H9 (cell line): Measurements from ENCODE around the gene EFNA3. TPM values are rescaled to one million over a fixed set of nuclear protein-coding genes. Genes with fewer than 3 reads are reported as not detected.

Experiments
- DNase-seq: peaks from one replicate; pipeline ENCODE4 v3.0.0-alpha.2; 2017
- H2AFZ ChIP-seq: one replicate; pipeline ENCODE4 v1.6.1; 2013; ENCODE audit warnings: mild to moderate bottlenecking, low read length, control low read depth, moderate library complexity
- H2AK5ac ChIP-seq: 2 replicates; pipeline ENCODE4 v1.6.1; 2013; ENCODE audit warnings: low read length, control low read depth, mixed read lengths; ENCODE audit not compliant: insufficient read length
- H2BK120ac ChIP-seq: one replicate; pipeline ENCODE4 v1.6.1; 2013; ENCODE audit warnings: low read depth, mild to moderate bottlenecking, low read length, control low read depth, inconsistent platforms; ENCODE audit not compliant: poor library complexity, severe bottlenecking
- H2BK12ac ChIP-seq: 2 replicates; pipeline ENCODE4 v1.6.1; 2013; ENCODE audit warnings: low read length, control low read depth, mixed read lengths, low read depth; ENCODE audit not compliant: insufficient read length
- H2BK15ac ChIP-seq: 2 replicates; pipeline ENCODE4 v1.6.1; 2013; ENCODE audit warnings: low read depth, low read length, control low read depth
- H2BK20ac ChIP-seq: one replicate; pipeline ENCODE4 v1.6.1; 2013; ENCODE audit warnings: low read depth, mild to moderate bottlenecking, low read length, control low read depth, inconsistent platforms; ENCODE audit not compliant: poor library complexity, severe bottlenecking
- H2BK5ac ChIP-seq: 2 replicates; pipeline ENCODE4 v1.6.1; 2013; ENCODE audit warnings: low read length, control low read depth, mixed read lengths; ENCODE audit not compliant: insufficient read length
- H3K14ac ChIP-seq: 2 replicates; pipeline ENCODE4 v1.6.1; 2013; ENCODE audit warnings: low read length, control low read depth; ENCODE audit not compliant: insufficient read depth
- H3K18ac ChIP-seq: 2 replicates; pipeline ENCODE4 v1.6.1; 2013; ENCODE audit warnings: low read depth, mild to moderate bottlenecking, mixed read lengths, low read length, control low read depth; ENCODE audit not compliant: insufficient read length
- H3K23ac ChIP-seq: 2 replicates; pipeline ENCODE4 v1.6.1; 2013; ENCODE audit warnings: low read length, control low read depth, mixed read lengths, low read depth; ENCODE audit not compliant: insufficient read length
- H3K23me2 ChIP-seq: 2 replicates; pipeline ENCODE4 v1.6.1; 2013; ENCODE audit warnings: low read depth, mild to moderate bottlenecking, mixed read lengths, low read length, control low read depth; ENCODE audit not compliant: insufficient read length, poor library complexity, severe bottlenecking
- H3K27ac ChIP-seq: 2 replicates; pipeline ENCODE4 v1.5.1; 2013; ENCODE audit warnings: low read length, control low read depth, mixed read lengths, low read depth; ENCODE audit not compliant: insufficient read length
- H3K27me3 ChIP-seq: 2 replicates; pipeline ENCODE4 v1.6.1; 2013; ENCODE audit warnings: low read length, control low read depth, inconsistent platforms; ENCODE audit not compliant: insufficient read depth
- H3K4ac ChIP-seq: 2 replicates; pipeline ENCODE4 v1.6.1; 2013; ENCODE audit warnings: low read depth, mild to moderate bottlenecking, control low read depth, inconsistent platforms, low read length, moderate library complexity
- H3K4me1 ChIP-seq: 2 replicates; pipeline ENCODE4 v1.6.1; 2013; ENCODE audit warnings: low read length, control low read depth, inconsistent platforms; ENCODE audit not compliant: insufficient read depth
- H3K4me2 ChIP-seq: 2 replicates; pipeline ENCODE4 v1.6.1; 2013; ENCODE audit warnings: low read length, control low read depth, mixed read lengths; ENCODE audit not compliant: insufficient read length, insufficient read depth
- H3K56ac ChIP-seq: 2 replicates; pipeline ENCODE4 v1.6.1; 2013; ENCODE audit warnings: low read depth, mild to moderate bottlenecking, mixed read lengths, low read length, control low read depth; ENCODE audit not compliant: insufficient read length
- H3K79me1 ChIP-seq: 2 replicates; pipeline ENCODE4 v1.6.1; 2013; ENCODE audit warnings: low read depth, mild to moderate bottlenecking, moderate library complexity, low read length, control low read depth, inconsistent platforms; ENCODE audit not compliant: insufficient read depth, poor library complexity, severe bottlenecking
- H3K79me2 ChIP-seq: 2 replicates; pipeline ENCODE4 v1.6.1; 2013; ENCODE audit warnings: low read length, control low read depth, inconsistent platforms; ENCODE audit not compliant: insufficient read depth
- H3K9ac ChIP-seq: 2 replicates; pipeline ENCODE4 v1.6.1; 2013; ENCODE audit warnings: low read length, control low read depth, mixed read lengths; ENCODE audit not compliant: insufficient read length; ENCODE audit errors: extremely low read depth
- H3K9me3 ChIP-seq: one replicate; pipeline ENCODE4 v1.6.1; 2013; ENCODE audit warnings: low read depth, low read length, inconsistent platforms; ENCODE audit not compliant: control insufficient read depth
- H3T11ph ChIP-seq: one replicate; pipeline ENCODE4 v1.6.1; 2013; ENCODE audit warnings: mild to moderate bottlenecking, low read length, control low read depth, inconsistent platforms
- H4K20me1 ChIP-seq: one replicate; pipeline ENCODE4 v1.6.1; 2013; ENCODE audit not compliant: control insufficient read depth, insufficient read length, insufficient read depth
- H4K5ac ChIP-seq: 2 replicates; pipeline ENCODE4 v1.6.1; 2013; ENCODE audit warnings: low read depth, mild to moderate bottlenecking, mixed read lengths, low read length, control low read depth; ENCODE audit not compliant: insufficient read length
- H4K8ac ChIP-seq: replicated peaks from 2 replicates; pipeline ENCODE4 v1.6.1; 2013; ENCODE audit warnings: low read length, control low read depth, mixed read lengths, low read depth; ENCODE audit not compliant: insufficient read length
- H4K91ac ChIP-seq: 2 replicates; pipeline ENCODE4 v1.6.1; 2013; ENCODE audit warnings: low read depth, mild to moderate bottlenecking, moderate library complexity, mixed read lengths, low read length, control low read depth; ENCODE audit not compliant: insufficient read length
- H3K27ac Mint-ChIP-seq, 3 experiments: 2 replicates in 2 of 3; 3 replicates in 1 of 3; pipeline ENCODE4 v1.8.0; 2020 to 2021; ENCODE audit warnings: mixed read lengths in 3 of 3, mild to moderate bottlenecking in 1 of 3, moderate library complexity in 1 of 3
- H3K27me3 Mint-ChIP-seq: 2 replicates; pipeline ENCODE4 v1.8.0; 2021; ENCODE audit warnings: low read depth, mild to moderate bottlenecking, moderate library complexity, mixed read lengths
- H3K36me3 Mint-ChIP-seq, 3 experiments: 2 replicates in 2 of 3; 3 replicates in 1 of 3; pipeline ENCODE4 v1.8.0; 2020 to 2021; ENCODE audit warnings: low read depth in 3 of 3, mixed read lengths in 3 of 3; ENCODE audit not compliant: insufficient read depth in 1 of 3
- H3K4me1 Mint-ChIP-seq, 2 experiments: 2 replicates each; pipeline ENCODE4 v1.8.0; 2020; ENCODE audit warnings: mixed read lengths in 2 of 2
- H3K4me3 Mint-ChIP-seq, 2 experiments: 2 replicates in 1 of 2; 3 replicates in 1 of 2; pipeline ENCODE4 v1.8.0; 2020 to 2021; ENCODE audit warnings: mild to moderate bottlenecking in 2 of 2, mixed read lengths in 2 of 2, moderate library complexity in 1 of 2
- H3K9me3 Mint-ChIP-seq, 2 experiments: 2 replicates in 1 of 2; 3 replicates in 1 of 2; pipeline ENCODE4 v1.8.0; 2020; ENCODE audit warnings: mild to moderate bottlenecking in 2 of 2, mixed read lengths in 2 of 2, moderate library complexity in 1 of 2
- WGBS: extraction: QIAGEN DNeasy Blood & Tissue Kit; methylation state at CpG from one replicate; pipeline ENCODE4 v1.1.7; 2013; ENCODE audit warnings: missing lambda C conversion rate, low lambda C conversion rate, mixed read lengths; ENCODE audit not compliant: insufficient read length; ENCODE audit errors: extremely low coverage; 5-methylcytosine and 5-hydroxymethylcytosine counted together
- total RNA-seq: library from RNA; stranded (reverse); gene quantifications from 2 replicates; pipeline ENCODE4 v1.2.1, GENCODE V29; 2021
- TF ChIP-seq, protein P1 (sequence below): fragments of 200-600 bp; sonication (generic); conservative IDR thresholded peaks from 3 replicates; pipeline ENCODE4 v1.8.0; 2021; ENCODE audit warnings: antibody characterized with exemption, mild to moderate bottlenecking

EFNA3 gene
- total RNA-seq, 1 experiment from 2014 or later: 3.9 TPM

DNA sequence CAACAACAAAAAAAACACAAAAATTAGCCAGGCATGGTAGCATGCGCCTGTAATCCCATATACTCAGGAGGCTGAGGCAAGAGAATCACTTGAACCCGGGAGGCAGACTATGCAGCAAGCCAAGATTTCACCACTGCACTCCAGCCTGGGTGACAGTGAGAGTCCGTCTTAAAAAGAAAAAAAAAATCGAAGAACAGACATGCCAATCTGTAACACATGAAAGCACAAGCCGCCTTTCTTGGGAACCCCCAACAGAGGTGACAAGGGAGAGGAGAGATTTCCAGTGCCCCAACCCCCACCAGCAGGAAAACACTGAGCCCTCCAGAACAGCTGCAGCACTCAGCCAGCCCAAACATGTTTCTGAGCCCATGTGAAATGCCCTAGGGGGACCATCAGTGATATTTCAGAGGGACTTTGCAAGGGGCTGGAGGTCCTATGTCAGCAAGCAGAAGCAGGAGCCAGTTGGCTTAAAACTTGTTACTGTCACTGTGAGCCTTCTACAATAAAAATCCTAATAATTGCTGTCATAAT lies 34.9 kb downstream of the EFNA3 start:
- Histone ChIP-seq H4K8ac (no peak overlapping the region), H2AK5ac (no peak overlapping the region), H4K5ac (no peak overlapping the region), H2BK20ac (no peak overlapping the region), H2BK5ac (no peak overlapping the region), H3K9me3 (no peaks in the 10 kb centered on the region), H3K23me2 (no peaks in the 10 kb centered on the region), H3T11ph (no peak overlapping the region), H3K79me1 (no peaks in the 10 kb centered on the region), H3K27me3 (no peaks in the 10 kb centered on the region; the same call in 1 of the 2 replicates), H3K23ac (no peak overlapping the region), H4K20me1 (no peaks in the 10 kb centered on the region), H2BK120ac (no peak overlapping the region), H3K27ac (no peak overlapping the region), H3K9ac (no peak overlapping the region), H3K56ac (no peak overlapping the region), H2BK12ac (no peak overlapping the region), H2AFZ (no peak overlapping the region), H3K4me2 (no peak overlapping the region), H4K91ac (no peak overlapping the region), H3K79me2 (no peaks in the 10 kb centered on the region), H3K4me1 (no peaks in the 10 kb centered on the region), H3K14ac (no peak overlapping the region), H3K18ac (no peak overlapping the region), H2BK15ac (no peak overlapping the region), H3K4ac (no peak overlapping the region)
- Mint-ChIP-seq H3K9me3 (no peaks in the 10 kb centered on the region), H3K4me1 (peaks cover 2 to 4% of the 10 kb centered on the region in 2 experiments; a peak in 1 of 4 replicates), H3K36me3 (no peaks in the 10 kb centered on the region), H3K4me3 (no peak overlapping the region), H3K27ac (no peak overlapping the region), H3K27me3 (peaks cover 27% of the 10 kb centered on the region)
- TF ChIP-seq, protein P1, sequence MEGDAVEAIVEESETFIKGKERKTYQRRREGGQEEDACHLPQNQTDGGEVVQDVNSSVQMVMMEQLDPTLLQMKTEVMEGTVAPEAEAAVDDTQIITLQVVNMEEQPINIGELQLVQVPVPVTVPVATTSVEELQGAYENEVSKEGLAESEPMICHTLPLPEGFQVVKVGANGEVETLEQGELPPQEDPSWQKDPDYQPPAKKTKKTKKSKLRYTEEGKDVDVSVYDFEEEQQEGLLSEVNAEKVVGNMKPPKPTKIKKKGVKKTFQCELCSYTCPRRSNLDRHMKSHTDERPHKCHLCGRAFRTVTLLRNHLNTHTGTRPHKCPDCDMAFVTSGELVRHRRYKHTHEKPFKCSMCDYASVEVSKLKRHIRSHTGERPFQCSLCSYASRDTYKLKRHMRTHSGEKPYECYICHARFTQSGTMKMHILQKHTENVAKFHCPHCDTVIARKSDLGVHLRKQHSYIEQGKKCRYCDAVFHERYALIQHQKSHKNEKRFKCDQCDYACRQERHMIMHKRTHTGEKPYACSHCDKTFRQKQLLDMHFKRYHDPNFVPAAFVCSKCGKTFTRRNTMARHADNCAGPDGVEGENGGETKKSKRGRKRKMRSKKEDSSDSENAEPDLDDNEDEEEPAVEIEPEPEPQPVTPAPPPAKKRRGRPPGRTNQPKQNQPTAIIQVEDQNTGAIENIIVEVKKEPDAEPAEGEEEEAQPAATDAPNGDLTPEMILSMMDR: no peak
- no CpG with 5 or more reads among the region's 5 CpGs for WGBS
- DNase-seq: no peak
